ENCODE results near the gene FAM20A. TPM values are rescaled to one million over a fixed set of nuclear protein-coding genes. Genes with fewer than 3 reads are reported as not detected.

FAM20A gene
- total and polyA plus RNA-seq, 2 of the 8 experiments (the other 6 are each of a cell fraction or from before 2014, with no cell fraction given) = 3.6 to 11.9 TPM

GRCh38 chr17:68540981-68541380, 60.2 kb downstream of the FAM20A start (continued):
- no peak for TF ChIP-seq SP2 (IDR thresholded peaks at IDR 0.05; ENCODE audit: low read length)
- no peak for TF ChIP-seq RXRA (IDR thresholded peaks at IDR 0.05; ENCODE audit: insufficient read depth, low read depth, low read length)
- TF ChIP-seq KDM5A (IDR thresholded peaks at IDR 0.05; ENCODE audit: low read length) = no peak
- no peak for TF ChIP-seq HDAC2 (IDR thresholded peaks at IDR 0.05; ENCODE audit: borderline replicate concordance in 1 of 2, low read depth in 2 of 2, low read length in 2 of 2)
- TF ChIP-seq E2F6 (IDR thresholded peaks at IDR 0.05) = no peak
- no peak for TF ChIP-seq ZNF274 (IDR thresholded peaks at IDR 0.05; ENCODE audit: borderline replicate concordance, extremely low read depth, low read length)
